NCI-H1694 treated with DMSO at 0.1 percent for 48 hours (cell line): ENCODE results near the gene SLC38A10.

Source experiments
- DNase-seq: peaks from one replicate; lab custom pipeline; 2025; lab: John Stamatoyannopoulos, UW

SLC38A10 gene

DNA sequence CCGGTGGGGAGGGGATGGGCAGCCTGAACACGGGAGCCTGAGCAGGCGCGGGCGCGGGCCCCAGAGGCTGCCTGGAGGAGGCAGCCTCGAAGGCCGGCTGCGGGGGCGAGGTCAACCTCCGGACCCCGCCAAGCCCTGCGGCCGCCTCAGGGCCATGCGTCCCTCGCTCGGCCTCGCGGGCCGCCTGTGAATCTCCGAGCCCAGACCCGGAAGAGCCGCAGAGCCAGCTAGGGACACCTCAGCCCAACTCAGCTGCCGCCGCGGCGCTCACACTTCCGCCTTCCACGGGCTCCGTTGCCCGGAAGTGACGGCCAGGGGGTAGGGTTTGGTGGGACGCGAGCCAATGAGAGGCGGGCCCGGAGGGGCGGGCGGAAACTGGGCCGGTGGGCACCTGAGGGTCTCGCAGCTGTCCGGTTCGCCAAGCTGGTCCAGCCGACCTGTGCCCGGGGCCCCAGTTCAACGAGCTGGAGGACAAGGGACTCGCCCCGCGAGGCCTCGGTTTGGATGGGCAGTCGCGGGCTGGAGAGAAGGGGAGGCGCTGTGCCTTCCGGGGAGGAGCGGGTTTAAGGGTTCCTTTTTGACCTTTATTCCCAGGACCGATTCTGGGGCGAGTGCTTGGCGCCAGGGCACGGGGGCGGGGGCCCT is at the start of gene SLC38A10:
SLC38A10 (minus strand) TSS at position 277 of the 645 bp plus-strand sequence. CDS start 386 bp downstream, outside the sequence.
- DNase-seq, result peak; percentile 48

DNA sequence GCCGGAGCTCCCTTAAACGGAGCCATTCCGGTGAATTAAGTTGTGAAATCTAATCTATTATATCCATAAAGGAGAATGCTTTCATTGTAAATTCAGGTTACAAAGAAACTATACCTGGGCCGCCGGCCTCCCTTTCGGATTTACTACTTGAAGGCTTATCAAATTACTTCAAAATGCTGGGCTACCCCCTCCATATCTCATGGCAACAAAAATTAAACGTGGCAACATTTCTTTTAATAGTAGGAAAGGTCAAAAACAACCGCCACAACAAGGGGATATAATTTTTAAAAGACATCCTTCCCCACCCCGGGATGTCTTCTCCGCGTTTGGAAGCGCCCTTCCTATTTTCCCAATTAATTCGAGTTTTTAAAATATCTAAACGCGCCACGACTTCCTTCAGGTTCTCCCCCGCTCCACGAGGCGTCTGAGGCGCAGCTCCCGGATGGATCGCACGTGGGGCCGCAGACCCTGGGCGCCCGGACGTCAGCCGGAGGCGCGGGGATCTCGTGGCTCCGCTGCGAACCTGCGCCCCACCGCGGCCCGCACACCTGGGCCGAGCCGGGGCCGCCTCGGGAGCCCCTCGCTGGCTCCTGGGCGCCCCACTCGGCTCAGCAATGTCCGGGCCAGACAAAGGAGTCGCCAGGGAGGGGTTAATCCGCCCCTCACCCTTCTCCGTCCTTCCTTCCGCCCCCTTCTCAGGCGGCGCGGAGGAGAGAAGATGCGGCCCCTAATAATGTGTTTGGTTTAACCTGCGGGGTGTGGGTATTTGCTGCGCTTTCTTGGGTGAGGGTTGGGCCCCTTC is 47.4 kb upstream of the SLC38A10 start:
- no peak for DNase-seq

DNA sequence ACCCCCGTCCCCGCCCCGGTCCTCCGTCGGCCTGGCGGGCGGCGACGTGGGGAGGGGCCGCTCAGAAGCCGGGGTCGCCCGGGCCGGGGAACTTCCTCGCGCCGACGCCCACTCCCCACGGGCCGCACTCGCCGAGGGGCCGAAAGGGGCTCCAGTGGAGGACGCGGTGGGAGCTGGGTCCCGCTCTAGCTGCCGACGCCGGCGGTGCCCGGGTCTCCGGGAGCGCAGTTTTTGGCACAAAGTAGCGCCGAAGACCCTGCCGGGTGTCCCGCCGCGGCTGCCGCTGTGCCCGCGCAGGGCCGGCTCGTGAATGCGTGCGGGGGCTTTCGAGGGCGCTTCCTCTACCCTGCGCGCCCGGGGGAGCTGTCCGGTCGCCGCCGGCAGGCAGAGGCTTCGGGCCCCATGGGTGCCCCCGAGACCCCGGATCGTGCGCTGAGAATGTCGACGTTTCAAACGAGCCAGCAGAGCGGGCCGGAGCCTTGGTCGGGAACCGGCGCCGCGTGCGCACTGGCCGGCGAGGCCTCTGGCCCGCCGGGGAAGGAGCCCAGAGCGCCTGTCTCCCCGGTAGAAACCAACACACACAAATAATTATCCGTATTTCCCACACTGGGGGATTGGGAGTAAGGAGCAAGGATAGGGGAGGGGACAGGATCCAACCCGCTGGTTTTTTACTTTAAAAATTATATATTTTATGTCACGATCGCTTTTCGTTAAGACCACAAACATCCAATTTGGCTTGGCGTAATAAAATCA is 46.6 kb upstream of the SLC38A10 start:
- DNase-seq, result no peak

DNA sequence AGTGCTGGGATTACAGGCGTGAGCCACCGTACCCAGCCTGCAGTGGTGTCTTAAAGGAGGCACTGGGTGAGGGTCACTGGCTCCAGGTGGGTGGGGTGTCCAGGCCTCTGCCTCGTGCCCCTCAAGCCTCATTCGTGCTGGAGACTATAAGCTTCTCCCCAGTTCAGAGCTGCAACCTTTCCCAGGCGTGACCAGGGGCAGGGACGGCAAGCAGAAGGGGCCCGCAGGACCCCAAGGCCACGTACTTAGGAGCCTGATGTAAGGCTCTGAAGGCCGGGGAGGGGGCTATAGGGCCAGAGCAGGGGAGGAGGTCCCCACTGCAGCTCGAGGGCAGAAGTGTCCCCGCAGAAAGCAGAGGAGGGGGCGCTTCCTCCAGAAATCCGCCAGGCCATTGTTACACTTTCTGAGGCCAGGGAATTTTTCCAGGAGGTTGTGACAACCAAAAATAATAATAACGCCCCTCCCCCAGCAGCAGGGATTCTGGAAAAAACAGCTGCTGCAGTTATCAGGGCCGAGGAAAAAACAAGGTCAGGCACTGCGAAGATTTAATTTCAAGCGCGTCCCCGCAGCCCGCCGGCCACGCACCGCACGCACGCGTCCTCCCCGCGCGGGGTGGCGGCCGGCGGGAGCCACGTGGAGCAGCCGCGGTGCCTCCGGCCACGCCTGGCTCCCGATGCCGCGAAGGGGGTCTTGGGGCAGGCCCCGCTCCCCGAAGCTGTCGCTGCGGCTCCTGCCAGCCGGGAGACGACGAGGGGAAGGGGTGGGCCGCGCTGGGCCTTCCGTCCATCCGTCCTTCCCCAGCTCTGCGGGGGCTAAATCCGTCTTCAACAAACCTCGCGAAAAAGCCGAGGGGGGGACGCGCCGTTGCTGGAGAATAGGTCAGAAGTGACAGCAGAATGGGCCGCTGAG is 45.8 kb upstream of the SLC38A10 start:
- DNase-seq, result no peak

DNA sequence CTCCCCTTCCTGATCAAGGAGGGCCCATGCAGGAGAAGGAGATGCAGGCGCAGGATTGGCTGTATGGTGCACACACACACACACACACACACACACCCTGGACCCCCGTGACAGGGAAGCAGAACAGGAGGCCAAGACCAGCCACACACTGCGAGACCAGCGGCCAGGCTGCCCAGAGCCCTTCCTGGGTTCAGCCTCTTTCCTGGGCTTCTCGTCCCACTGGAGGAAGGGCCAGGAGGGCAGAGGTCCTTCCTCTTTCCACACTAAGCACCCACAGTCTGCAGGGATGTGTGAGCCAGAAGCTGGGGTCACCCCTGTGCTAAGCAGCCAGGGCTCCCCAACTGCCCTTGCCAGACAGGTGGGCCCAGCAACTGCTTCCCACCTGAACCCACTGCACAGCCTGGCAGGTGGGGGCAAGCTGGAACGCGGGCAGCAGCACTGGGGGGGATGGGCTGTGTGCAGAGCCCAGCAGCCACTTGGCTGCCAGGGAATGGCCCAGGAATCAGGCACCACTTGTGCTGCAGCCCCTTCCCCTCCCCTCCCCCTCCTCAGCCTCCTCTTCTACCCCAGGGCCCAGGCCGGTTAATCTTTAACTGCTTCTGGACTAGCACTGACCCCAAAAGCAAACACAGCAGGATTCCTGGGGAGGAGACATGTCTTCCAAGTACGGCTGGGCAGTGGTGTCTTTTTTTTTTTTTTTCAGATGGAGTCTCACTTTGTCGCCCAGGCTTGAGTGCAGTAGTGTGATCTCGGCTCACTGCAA is 44.6 kb upstream of the SLC38A10 start:
- DNase-seq, result no peak

DNA sequence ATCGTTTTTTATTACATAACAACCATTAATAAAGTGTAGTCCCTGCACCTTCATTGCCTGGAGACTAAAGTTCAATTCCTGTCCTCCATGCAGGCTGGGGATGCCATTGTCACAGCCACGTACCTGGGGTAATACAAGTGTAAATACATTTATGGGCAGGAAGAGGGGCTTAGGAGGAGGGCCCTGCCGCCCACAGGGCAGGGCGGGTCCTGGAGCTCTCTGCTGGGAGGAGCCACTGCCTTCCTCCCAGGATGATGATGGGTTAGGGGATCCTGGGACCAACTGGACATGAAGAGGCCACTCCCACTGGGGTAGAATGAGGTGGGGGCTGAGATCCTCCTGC is 44.1 kb upstream of the SLC38A10 start:
- no peak for DNase-seq

DNA sequence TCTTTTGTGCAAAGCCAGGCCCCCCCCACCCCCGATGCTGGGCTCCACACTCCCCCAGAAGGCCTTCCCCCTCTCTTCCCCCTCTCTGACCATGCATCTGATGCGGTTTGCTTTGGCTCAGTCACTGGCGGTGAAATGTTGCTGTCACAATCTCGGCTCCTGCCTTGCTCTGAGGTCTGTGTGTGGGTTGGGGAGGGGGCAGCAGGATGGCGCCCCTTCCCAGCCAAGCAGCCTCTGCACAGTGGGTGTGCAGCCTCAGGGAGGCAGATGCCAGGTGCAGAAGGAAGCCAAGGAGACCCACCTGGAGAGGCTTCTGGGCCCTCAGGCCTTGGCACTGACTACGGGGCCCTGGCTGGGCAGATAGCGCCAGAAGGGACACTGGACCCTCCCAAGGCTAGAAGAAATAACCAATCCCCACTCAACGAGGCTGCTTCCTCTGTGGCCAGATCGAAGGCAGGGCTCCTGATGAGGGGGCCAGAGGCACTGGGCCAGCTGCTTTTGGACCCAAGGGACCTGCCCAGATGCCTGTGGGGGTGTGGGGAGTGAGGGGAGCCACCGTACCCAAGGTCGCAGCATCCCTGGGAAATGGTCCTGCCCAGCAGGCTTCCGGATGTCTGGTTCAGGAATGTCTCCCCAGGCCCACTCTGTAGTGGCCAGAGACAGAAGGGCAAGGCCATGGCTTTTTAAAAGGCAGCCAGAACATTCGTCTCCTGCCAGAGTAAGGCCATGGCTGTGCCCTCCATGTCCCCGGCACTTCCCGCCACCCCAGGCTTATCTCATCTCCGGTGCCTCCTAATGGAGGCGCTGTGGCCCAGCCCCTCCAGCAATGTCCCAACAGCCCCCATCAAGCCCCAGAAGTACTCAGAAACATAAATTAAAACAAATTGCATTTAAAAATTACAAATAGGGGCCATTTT is 43.4 kb upstream of the SLC38A10 start:
- DNase-seq, result no peak

DNA sequence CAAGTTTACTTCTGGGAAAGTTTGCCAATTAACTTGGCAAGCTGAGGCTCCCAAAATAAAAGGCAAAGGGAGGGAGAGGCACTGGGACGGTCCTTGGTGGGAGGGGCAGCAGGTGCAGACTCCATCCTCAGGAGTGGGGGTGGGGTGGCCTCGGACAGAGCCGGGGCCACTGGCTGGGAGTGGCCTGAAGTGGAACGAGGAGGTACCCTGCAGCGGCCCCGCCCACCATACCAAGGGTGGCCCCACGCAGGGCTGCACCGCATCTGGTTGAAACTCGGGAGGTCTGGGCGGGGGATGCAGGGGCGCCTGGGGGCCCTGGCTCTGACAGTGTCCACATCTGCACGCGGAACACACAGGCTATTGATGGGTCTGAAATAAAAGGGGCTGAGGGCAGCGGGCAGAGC is 42.4 kb upstream of the SLC38A10 start:
- no peak for DNase-seq

DNA sequence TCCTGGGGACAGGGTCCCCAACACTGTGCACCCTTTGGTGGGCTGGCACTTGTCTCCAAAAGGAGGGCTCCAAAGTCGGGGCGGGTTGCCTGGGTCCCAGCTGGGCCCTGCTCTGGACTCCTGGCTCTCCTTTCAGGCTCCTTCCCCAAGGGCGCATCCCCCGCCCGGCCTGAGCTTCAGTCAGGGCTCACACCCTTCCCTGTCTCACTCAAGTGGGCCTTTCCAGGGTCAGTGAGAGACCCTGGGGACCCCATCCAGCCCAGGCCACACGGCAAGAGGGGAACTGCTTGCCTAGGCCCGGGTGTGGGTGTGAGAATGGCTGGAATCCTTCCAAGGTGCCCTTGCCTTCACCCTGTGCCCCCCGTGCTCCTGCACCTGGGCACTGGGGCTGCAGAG is 41.8 kb upstream of the SLC38A10 start:
- no peak for DNase-seq

DNA sequence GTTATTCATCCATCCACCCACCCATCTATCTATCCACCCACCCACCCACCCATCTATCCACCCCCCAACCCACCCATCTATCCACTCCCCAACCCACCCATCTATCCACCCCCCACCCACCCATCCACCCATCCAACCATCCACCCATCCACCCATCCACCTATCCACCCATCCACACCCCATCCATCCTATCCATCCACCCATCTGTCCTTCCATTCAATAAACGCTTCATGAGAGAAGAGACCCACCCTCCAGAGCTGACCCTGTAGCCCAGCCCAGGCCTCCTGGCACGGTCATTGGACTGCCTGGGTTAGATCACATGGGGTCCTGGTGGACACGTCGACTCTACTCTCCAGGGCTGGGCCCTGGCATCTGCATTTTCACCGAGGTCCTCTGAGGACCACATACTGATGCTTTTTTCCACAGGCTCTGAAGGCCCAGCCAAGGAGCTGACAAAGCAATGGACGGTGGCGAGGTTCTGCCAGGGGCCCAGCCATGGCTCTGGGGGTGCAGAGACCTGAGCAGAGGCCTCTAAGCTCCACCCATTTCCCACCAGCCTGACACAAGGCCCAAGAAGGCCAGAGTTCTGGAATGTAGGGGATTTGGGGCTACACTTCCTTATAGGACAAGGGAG is 41.3 kb upstream of the SLC38A10 start:
- no peak for DNase-seq

DNA sequence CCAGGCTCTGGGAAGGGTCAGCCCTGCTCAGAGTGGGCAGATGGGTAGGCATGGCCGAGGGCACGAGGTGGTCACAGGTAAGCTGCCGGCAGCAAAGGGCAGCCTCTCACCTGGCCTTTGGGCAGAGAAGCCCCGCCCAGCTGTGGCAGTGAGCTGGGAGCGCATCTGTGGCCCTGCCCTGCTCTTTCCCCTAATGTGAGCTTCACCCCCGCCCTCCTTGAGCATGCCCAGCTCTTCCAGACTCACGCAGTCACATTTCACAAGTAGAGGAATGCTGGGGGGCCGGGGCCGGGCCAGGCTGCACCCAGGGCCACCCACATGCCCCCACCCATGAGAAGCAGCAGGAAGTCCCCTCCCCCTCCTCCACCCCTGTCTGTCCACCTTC is 40.7 kb upstream of the SLC38A10 start:
- no peak for DNase-seq

DNA sequence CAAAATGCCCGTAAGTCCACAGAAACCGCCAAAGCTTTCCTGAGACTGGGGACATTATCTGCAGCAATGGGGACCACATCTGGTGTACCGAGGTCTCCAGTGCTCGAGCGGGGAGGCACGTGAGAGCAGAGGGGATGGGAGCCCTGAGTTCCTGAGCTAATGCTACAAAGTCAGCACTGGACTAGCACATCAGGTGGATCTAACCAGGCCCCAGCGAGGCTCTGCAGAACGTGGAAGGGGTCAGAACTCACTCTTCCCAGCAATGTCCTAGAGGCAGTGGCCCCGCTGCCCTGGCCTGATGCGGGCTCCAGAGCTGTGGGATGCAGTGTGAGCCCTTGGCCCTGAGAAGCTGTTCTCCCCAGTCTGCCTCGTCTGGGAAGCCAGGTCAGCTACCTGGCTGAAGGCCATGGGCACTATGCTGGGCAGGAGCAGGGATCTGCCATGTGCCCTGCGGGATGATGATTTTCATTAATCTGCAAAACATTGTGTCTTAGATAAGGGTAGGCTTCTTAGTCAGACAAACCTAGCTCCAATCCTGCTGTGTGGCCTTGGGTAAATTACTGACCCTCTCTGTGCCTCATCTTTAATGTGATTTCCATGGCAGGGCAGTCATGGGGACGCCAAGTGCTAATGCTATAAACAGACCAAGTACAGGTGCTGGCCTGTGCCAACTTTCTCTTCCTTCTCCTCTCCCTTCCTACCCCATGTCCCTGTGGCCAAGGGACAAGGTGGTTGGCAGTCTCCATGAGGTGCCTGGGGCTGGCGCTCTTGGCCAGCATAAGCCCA is 40.1 kb upstream of the SLC38A10 start:
- DNase-seq, result no peak

DNA sequence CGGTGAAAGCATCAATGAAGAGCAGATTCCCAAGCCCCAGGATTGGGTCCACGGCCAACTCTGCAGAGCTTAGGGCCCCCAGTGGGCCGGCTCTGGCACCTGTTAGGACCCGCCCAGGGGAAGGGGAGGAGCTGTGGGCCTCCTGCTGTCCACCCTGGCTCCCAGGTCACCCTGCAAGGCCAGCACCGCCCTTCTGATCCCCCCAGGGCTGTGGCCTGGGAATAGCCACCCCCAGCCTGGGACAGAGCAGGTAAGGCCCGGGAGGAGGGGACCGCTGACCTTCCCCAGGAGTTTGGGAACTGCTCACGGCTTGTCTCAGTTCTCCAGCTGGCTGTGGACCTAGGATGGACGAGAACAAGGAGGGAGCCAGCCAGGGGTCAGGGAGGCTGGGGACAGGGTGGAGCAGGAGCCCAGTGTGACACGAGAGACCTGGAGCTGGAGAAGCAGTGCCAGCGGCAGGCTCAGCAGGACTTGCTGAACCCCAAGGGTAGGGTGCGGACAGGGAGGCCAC is 39.3 kb upstream of the SLC38A10 start:
- DNase-seq, result no peak

DNA sequence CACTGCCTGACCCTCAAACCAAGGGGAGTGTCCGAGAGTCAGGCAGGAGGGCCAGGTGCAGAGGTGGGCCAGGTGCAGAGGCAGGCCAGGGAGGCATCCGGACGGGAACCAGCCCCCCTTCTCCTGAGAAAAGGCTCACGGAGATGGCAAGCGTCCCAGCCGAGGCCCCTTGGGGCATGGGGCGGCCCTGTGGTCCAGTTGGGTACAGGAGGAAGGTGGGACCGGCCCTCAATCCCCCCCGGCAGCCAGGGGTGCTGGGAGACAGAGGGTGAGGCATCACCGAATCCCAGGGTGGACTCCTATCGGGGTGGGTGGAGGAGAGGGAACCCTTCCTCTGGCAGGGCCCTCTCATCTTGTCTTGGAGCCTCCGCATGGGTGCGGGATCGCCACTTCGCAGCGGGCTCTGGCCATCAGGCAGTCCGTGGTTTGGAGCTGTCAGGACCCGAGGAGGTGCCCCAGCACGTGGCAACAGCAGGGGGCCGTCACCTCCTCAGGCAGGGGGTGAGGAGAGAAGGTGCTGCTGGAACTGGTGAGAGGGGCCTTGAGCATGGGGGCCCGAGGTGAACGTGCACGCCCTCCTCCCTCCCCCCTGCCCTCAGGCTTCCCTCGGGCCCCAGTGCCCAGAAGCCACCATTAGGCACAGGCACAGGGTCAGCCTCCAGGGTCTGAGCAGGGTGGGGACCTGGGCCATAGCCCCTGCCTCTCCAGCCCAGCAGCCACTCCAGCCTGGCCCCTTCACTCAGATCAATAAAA is 38.7 kb upstream of the SLC38A10 start:
- DNase-seq, result no peak

DNA sequence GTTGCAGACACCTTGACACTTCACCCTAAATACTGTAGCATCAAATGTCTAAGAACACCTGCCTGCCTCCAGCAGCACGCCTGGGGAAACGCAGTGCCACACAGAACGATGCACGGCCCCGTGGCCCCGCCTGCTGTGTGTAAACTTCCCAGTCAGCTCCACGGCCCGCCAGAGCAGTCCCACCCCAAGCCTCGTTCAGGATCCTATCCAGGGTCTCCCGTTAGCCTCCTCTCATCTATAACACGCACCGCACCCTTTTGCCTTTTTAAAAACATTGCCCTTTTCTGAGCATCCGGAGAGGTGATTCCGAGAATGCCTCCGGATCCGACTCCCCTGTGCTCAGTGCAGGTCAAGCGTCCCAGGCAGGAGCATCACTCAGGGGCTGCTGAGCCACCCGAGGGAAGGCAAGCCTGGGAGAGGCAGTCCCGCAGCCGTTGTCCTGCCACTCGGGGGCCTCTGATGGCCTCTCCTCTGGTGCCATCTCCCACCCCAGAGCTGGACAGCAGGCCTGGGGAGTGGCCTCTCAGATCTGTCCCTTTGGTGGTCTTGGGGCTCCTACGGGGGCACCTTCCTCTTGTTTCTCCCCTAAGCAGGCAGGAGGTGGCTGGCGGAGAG is 37.9 kb upstream of the SLC38A10 start:
- no peak for DNase-seq

DNA sequence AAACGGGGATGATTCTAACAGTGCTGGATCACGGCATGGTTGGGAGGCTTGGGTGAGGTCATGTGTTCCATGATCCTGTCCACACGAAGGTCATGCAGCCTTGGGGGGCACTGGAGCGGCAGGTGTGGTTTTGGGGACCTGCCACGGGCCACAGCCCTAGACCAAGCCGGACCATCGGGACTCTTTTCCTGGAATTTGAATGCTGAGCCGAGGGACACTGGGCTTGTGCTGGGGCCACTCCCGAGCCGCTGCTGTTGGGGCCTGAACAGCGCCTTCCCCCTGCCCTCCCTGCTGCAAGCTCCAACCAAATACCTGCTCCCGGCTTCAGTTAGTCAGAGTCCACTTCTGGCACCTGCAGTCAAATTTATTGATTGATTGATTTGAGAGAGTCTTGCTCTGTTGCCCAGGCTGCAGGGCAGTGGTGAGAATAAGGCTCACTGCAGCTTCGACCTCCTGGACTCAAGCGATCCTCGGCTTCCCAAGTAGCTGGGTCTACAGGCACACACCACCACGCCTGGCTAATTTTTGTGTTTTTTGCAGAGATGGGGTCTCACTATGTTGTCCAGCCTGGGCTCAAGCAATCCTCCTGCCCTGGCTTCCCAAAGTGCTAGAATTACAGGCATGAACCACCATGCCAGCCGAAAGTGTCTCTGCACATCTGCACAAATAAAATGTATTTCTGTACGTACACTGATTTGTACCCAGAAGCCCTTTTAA is 37.2 kb upstream of the SLC38A10 start:
- no peak for DNase-seq

DNA sequence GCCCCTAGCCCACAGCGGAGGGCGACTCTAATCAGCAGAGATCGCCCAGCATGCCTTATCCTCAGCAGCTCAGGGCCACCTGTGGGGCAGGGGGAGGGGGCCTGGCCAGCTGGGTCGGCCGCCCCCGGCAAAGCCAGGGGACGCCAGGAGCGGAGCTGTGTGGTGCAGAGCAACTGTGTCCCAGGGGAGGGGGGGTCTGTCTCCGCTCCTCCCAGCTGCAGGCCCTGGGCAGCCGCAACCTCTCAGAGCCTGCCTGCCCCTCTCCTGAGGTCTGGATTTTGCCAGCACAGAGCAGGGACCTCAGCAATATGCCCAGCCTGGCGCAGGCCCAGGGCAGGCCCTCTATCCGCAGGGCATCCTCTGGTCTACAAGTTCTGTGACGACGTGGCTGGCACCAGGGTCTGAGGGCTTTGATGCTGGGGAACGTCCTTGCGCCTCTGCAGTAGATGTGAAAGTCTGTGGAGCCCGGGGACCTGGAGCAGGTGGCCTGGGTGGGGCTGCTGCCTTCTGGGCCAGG is 36.5 kb upstream of the SLC38A10 start:
- no peak for DNase-seq
